HEK293T (cell line): ENCODE data around the gene ACADS.
A peak's percentile ranks its signal among the peaks of the same experiment; 100 is the strongest.

ENCODE experiments used
- CTCF ChIA-PET: fragments of 350-600 bp; formaldehyde crosslinking; extraction: SDS; loops from one replicate; lab custom pipeline; 2021; ENCODE audit warnings: antibody characterized with exemption, inconsistent platforms; lab: Yijun Ruan, JAX
- POLR2A ChIA-PET: fragments of 350-600 bp; formaldehyde crosslinking; extraction: SDS; loops from one replicate; lab custom pipeline; 2020; ENCODE audit warnings: antibody characterized with exemption, inconsistent platforms; lab: Yijun Ruan, JAX
- DNase-seq: peaks from one replicate; pipeline ENCODE4 v3.0.0; 2012; ENCODE audit warnings: mixed read lengths; ENCODE audit errors: extremely low spot score
- ARNT ChIP-seq: fragments of 450-650 bp; IDR thresholded peaks from 2 replicates; pipeline ENCODE4 v1.6.1; 2017; ENCODE audit warnings: mild to moderate bottlenecking
- BHLHE40 ChIP-seq: fragments of 450-650 bp; IDR thresholded peaks from 2 replicates; pipeline ENCODE4 v1.6.1; 2016; ENCODE audit warnings: mild to moderate bottlenecking, moderate library complexity, borderline replicate concordance
- CTBP1 ChIP-seq: fragments of 450-650 bp; IDR thresholded peaks from 2 replicates; pipeline ENCODE4 v1.6.1; 2016; ENCODE audit warnings: borderline replicate concordance
- ELF4 ChIP-seq: fragments of 450-650 bp; IDR thresholded peaks from 2 replicates; pipeline ENCODE4 v1.6.1; 2017; ENCODE audit warnings: antibody characterized with exemption
- FOXA1 ChIP-seq: fragments of 450-650 bp; IDR thresholded peaks from 2 replicates; pipeline ENCODE4 v1.6.1; 2016; ENCODE audit warnings: mild to moderate bottlenecking
- FOXK2 ChIP-seq: fragments of 450-650 bp; IDR thresholded peaks from 2 replicates; pipeline ENCODE4 v1.6.1; 2016; ENCODE audit warnings: mild to moderate bottlenecking
- FOXM1 ChIP-seq: fragments of 450-650 bp; IDR thresholded peaks from 2 replicates; pipeline ENCODE4 v1.6.1; 2017; ENCODE audit warnings: mild to moderate bottlenecking, borderline replicate concordance
- HDGF ChIP-seq: fragments of 450-650 bp; IDR thresholded peaks from 2 replicates; pipeline ENCODE4 v1.6.1; 2017; ENCODE audit warnings: antibody characterized with exemption, borderline replicate concordance
- L3MBTL2 ChIP-seq: fragments of 450-650 bp; conservative IDR thresholded peaks from 2 replicates; pipeline ENCODE4 v1.6.1; 2016; ENCODE audit warnings: mild to moderate bottlenecking
- LEF1 ChIP-seq: fragments of 450-650 bp; IDR thresholded peaks from 2 replicates; pipeline ENCODE4 v1.6.1; 2017; ENCODE audit warnings: mild to moderate bottlenecking, borderline replicate concordance
- NFRKB ChIP-seq: fragments of 450-650 bp; IDR thresholded peaks from 2 replicates; pipeline ENCODE4 v1.6.1; 2016; ENCODE audit warnings: mild to moderate bottlenecking, moderate library complexity
- PKNOX1 ChIP-seq: fragments of 450-650 bp; IDR thresholded peaks from 2 replicates; pipeline ENCODE4 v1.6.1; 2016
- SP1 ChIP-seq: fragments of 450-650 bp; IDR thresholded peaks from 2 replicates; pipeline ENCODE4 v1.6.1; 2017
- SUZ12 ChIP-seq: fragments of 450-650 bp; IDR thresholded peaks from 2 replicates; pipeline ENCODE4 v1.6.1; 2016; ENCODE audit warnings: mild to moderate bottlenecking
- TARDBP ChIP-seq: fragments of 450-650 bp; IDR thresholded peaks from 2 replicates; pipeline ENCODE4 v1.6.1; 2016
- ZNF384 ChIP-seq: fragments of 450-650 bp; IDR thresholded peaks from 2 replicates; pipeline ENCODE4 v1.6.1; 2016

ACADS gene

GRCh38 chr12:120686151-120686689, 39.4 kb upstream of the ACADS start:
- POLR2A ChIA-PET = interaction anchor here (1.1 to 1.5 kb wide), 3 partner anchors 11 to 37 kb away, joined by 4 read pairs; partner anchors contain the start of gene UNC119B
- DNase-seq = peak; percentile 95
- no peak for TF ChIP-seq TARDBP
- TF ChIP-seq FOXK2 = no peak
- TF ChIP-seq ELF4 = no peak
- TF ChIP-seq SUZ12 = no peak
- no peak for TF ChIP-seq FOXA1
- no peak; the same call in 1 of the 2 replicates for TF ChIP-seq SP1
- no peak for TF ChIP-seq LEF1
- TF ChIP-seq NFRKB = no peak
- TF ChIP-seq L3MBTL2 = no peak
- TF ChIP-seq CTBP1 = no peak
- no peak; the same call in 1 of the 2 replicates for TF ChIP-seq FOXM1
- no peak for TF ChIP-seq ARNT
- TF ChIP-seq BHLHE40 = no peak
- TF ChIP-seq HDGF = no peak
- no peak for TF ChIP-seq PKNOX1
- TF ChIP-seq ZNF384 = no peak
- CTCF ChIA-PET = interaction anchor here (1.2 kb wide), 1 partner anchor 14 kb away, joined by 3 read pairs; no protein-coding TSS in a partner anchor

- DNase-seq = peak; percentile 96
- TF ChIP-seq L3MBTL2 = peak; percentile 36; the same call in 1 of the 2 replicates
- TF ChIP-seq CTBP1 = peak; percentile 71; the same call in 1 of the 2 replicates
- TF ChIP-seq FOXK2 = no peak
- TF ChIP-seq SUZ12 = no peak
- TF ChIP-seq HDGF = no peak
- TF ChIP-seq PKNOX1 = peak; percentile 77
- 0 out of 2 replicates have a peak, but pooled peaks have one; percentile 70 for TF ChIP-seq FOXM1
- peak; percentile 86 for TF ChIP-seq ELF4
- peak; percentile 48; the same call in 1 of the 2 replicates for TF ChIP-seq ARNT
- ChIA-PET CTCF (interaction anchor here (1.2 kb wide), 1 partner anchor 13 kb away, joined by 3 read pairs; no protein-coding TSS in a partner anchor), POLR2A (interaction anchor here (1.1 to 1.5 kb wide), 3 partner anchors 12 to 38 kb away, joined by 4 read pairs; partner anchors contain the start of gene UNC119B)
These were observed 38.7 kb upstream of the ACADS start, which contains the start of gene MLEC for GRCh38 chr12:120686690-120687577. TSS of gene MLEC (plus strand) at chr12:120687149. CDS start at chr12:120687297, 148 bp downstream.

GRCh38 chr12:120687578-120688289, 37.9 kb upstream of the ACADS start:
- ChIA-PET POLR2A (interaction anchor here (0.7 to 1.2 kb wide), 4 partner anchors 9 to 47 kb away, joined by 3 to 6 read pairs (median 4); partner anchors contain the start of gene UNC119B), CTCF (interaction anchor here (0.9 to 1.1 kb wide), 2 partner anchors 38 to 318 kb away, joined by 3 read pairs; no protein-coding TSS in a partner anchor)
- TF ChIP-seq ARNT (no peak), L3MBTL2 (peak; percentile 50; the same call in 1 of the 2 replicates)
- no peak for DNase-seq

GRCh38 chr12:120688527-120689071, 37.0 kb upstream of the ACADS start:
- POLR2A ChIA-PET = interaction anchor here (0.7 to 1.0 kb wide), 3 partner anchors 9 to 48 kb away, joined by 3 to 6 read pairs (median 4); partner anchors contain the start of gene UNC119B
- CTCF ChIA-PET = interaction anchor here (0.9 to 1.1 kb wide), 2 partner anchors 39 to 317 kb away, joined by 3 read pairs; no protein-coding TSS in a partner anchor
- TF ChIP-seq NFRKB (no peak), FOXM1 (no peak), CTBP1 (no peak)
- no peak for DNase-seq

- no peak for DNase-seq
- ChIA-PET CTCF (interaction anchor here (0.6 kb wide), 1 partner anchor 323 kb away, joined by 9 read pairs; no protein-coding TSS in a partner anchor), POLR2A (interaction anchor here (1.0 to 1.2 kb wide), 2 partner anchors 108 to 488 kb away, joined by 3 read pairs; partner anchors contain the start of genes POP5 and RPLP0)
- TF ChIP-seq FOXK2 = no peak
- TF ChIP-seq SP1 = no peak
- TF ChIP-seq CTBP1 = no peak
- TF ChIP-seq ZNF384 = no peak
- no peak for TF ChIP-seq LEF1
- TF ChIP-seq HDGF = no peak
- TF ChIP-seq TARDBP = no peak
- TF ChIP-seq ARNT = no peak
- no peak for TF ChIP-seq BHLHE40
- no peak for TF ChIP-seq SUZ12
- TF ChIP-seq FOXA1 = no peak
- TF ChIP-seq L3MBTL2 = no peak
- no peak for TF ChIP-seq PKNOX1
- TF ChIP-seq NFRKB = no peak
- TF ChIP-seq FOXM1 = no peak
- no peak for TF ChIP-seq ELF4
These were observed 36.1 kb upstream of the ACADS start for GRCh38 chr12:120689397-120690082.
